SK-N-SH (cell line): ENCODE data around the gene NEMF. TPM values are rescaled to one million over a fixed set of nuclear protein-coding genes. Genes with fewer than 3 reads are reported as not detected.

Experiments
- CTCF ChIA-PET: fragments of 300-600, 350-600 bp; formaldehyde crosslinking; extraction: SDS; loops from one replicate; lab custom pipeline; 2021; lab: Yijun Ruan, JAX
- POLR2A ChIA-PET: fragments of 350-600 bp; sonication (Branson Sonifier 250); formaldehyde crosslinking; extraction: SDS; loops from one replicate; lab custom pipeline; 2020; ENCODE audit warnings: antibody characterized with exemption, inconsistent platforms; lab: Yijun Ruan, JAX
- DNase-seq: peaks from one replicate; pipeline ENCODE4 v3.0.0; 2012
- H2AFZ ChIP-seq: fragments of 200-600 bp; sonication (generic); 2 replicates; pipeline ENCODE4 v1.8.1; 2016; ENCODE audit warnings: antibody characterized with exemption, mild to moderate bottlenecking, low read depth
- H3F3A ChIP-seq: fragments of 200-600 bp; sonication (generic); replicated peaks from 2 replicates; pipeline ENCODE3; 2016; ENCODE audit warnings: antibody characterized with exemption, mild to moderate bottlenecking; ENCODE audit not compliant: insufficient read depth
- H3K27ac ChIP-seq, 2 experiments: fragments of 200-500 bp in 1 of 2; fragments of 200-600 bp in 1 of 2; sonication (Bioruptor generic) in 1 of 2; sonication (generic), shearing (Covaris generic) in 1 of 2; 2 replicates each; pipeline versions ENCODE4 v1.5.1 to v1.6.1; 2014 to 2016; ENCODE audit warnings: low read depth in 2 of 2, inconsistent platforms in 1 of 2, low read length in 1 of 2, mild to moderate bottlenecking in 1 of 2, mixed read lengths in 1 of 2
- H3K27me3 ChIP-seq: fragments of 200-600 bp; sonication (generic), shearing (Covaris generic); 2 replicates; pipeline ENCODE4 v1.6.1; 2016; ENCODE audit warnings: mixed run types; ENCODE audit not compliant: insufficient read depth
- H3K36me3 ChIP-seq, 2 experiments: fragments of 200-500 bp in 1 of 2; fragments of 200-600 bp in 1 of 2; sonication (Bioruptor generic) in 1 of 2; sonication (generic) in 1 of 2; replicated peaks in 1 of 2; 2 replicates each; pipeline versions ENCODE3 to v1.5.1; 2014 to 2016; ENCODE audit warnings: low read length in 1 of 2, mild to moderate bottlenecking in 1 of 2; ENCODE audit not compliant: insufficient read depth in 2 of 2, control insufficient read depth in 1 of 2
- H3K4me1 ChIP-seq, 2 experiments: fragments of 200-500 bp in 1 of 2; fragments of 200-600 bp in 1 of 2; sonication (Bioruptor generic) in 1 of 2; sonication (generic), shearing (Covaris generic) in 1 of 2; 2 replicates each; pipeline versions ENCODE4 v1.5.1 to v1.6.1; 2014 to 2016; ENCODE audit warnings: low read depth in 1 of 2, low read length in 1 of 2, mixed run types in 1 of 2; ENCODE audit not compliant: insufficient read depth in 2 of 2, control insufficient read depth in 1 of 2
- H3K4me2 ChIP-seq: fragments of 200-600 bp; sonication (generic), shearing (Covaris generic); 2 replicates; pipeline ENCODE4 v1.6.1; 2017; ENCODE audit warnings: mixed run types
- H3K4me3 ChIP-seq, 2 experiments: fragments of 200-500 bp in 1 of 2; fragments of 200-600 bp in 1 of 2; sonication (Bioruptor generic) in 1 of 2; sonication (generic), shearing (Covaris generic) in 1 of 2; 2 replicates each; pipeline versions ENCODE4 v1.5.1 to v1.8.1; 2014 to 2016; ENCODE audit warnings: low read depth in 2 of 2, inconsistent platforms in 1 of 2, low read length in 1 of 2, mild to moderate bottlenecking in 1 of 2, mixed read lengths in 1 of 2, moderate library complexity in 1 of 2
- H3K79me2 ChIP-seq: fragments of 200-600 bp; sonication (generic); 2 replicates; pipeline ENCODE4 v1.8.1; 2017; ENCODE audit warnings: mild to moderate bottlenecking; ENCODE audit not compliant: insufficient read depth
- H3K9ac ChIP-seq: fragments of 200-600 bp; sonication (generic); 2 replicates; pipeline ENCODE4 v1.6.1; 2017; ENCODE audit warnings: mixed run types
- H3K9me2 ChIP-seq: fragments of 200-600 bp; sonication (generic); 2 replicates; pipeline ENCODE4 v1.6.1; 2017; ENCODE audit warnings: mixed run types
- H3K9me3 ChIP-seq: fragments of 200-600 bp; sonication (generic); 2 replicates; pipeline ENCODE4 v1.6.1; 2017; ENCODE audit warnings: mixed run types, mild to moderate bottlenecking, moderate library complexity
- H4K20me1 ChIP-seq: fragments of 200-600 bp; sonication (generic); 2 replicates; pipeline ENCODE4 v1.6.1; 2017; ENCODE audit warnings: mild to moderate bottlenecking, mixed run types; ENCODE audit not compliant: insufficient read depth
- CHD2 ChIP-seq: fragments of 150-350 bp; IDR thresholded peaks from 2 replicates; pipeline ENCODE4 v1.6.1; 2018; ENCODE audit warnings: low read length; ENCODE audit not compliant: partially characterized antibody
- CTCF ChIP-seq: fragments of 200-600 bp; sonication (generic); IDR thresholded peaks from 2 replicates; pipeline ENCODE4 v1.6.1; 2017; ENCODE audit warnings: antibody characterized with exemption, mild to moderate bottlenecking, moderate library complexity
- ELF1 ChIP-seq: IDR thresholded peaks from 2 replicates; pipeline ENCODE4 v1.4.0; 2012
- FOSL2 ChIP-seq: IDR thresholded peaks from 2 replicates; pipeline ENCODE4 v1.4.0; 2012; ENCODE audit warnings: low read depth, mild to moderate bottlenecking, moderate library complexity, borderline replicate concordance
- GABPA ChIP-seq: IDR thresholded peaks from 2 replicates; pipeline ENCODE4 v1.4.0; 2012; ENCODE audit warnings: low read depth, mild to moderate bottlenecking
- IRF3 ChIP-seq: fragments of 150-350 bp; IDR thresholded peaks from 2 replicates; pipeline ENCODE4 v1.6.1; 2016; ENCODE audit warnings: mild to moderate bottlenecking, low read depth, low read length
- MAX ChIP-seq: IDR thresholded peaks from 2 replicates; pipeline ENCODE4 v1.4.0; 2012; ENCODE audit warnings: low read depth
- MEF2A ChIP-seq: IDR thresholded peaks from 2 replicates; pipeline ENCODE4 v1.4.0; 2012; ENCODE audit warnings: low read depth, borderline replicate concordance
- POLR2AphosphoS5 ChIP-seq: IDR thresholded peaks from 2 replicates; pipeline ENCODE4 v1.6.1; 2012; ENCODE audit warnings: low read depth, low read length
- RAD21 ChIP-seq: IDR thresholded peaks from 2 replicates; pipeline ENCODE4 v1.6.1; 2012; ENCODE audit warnings: mild to moderate bottlenecking, low read length
- RFX5 ChIP-seq: IDR thresholded peaks from 2 replicates; pipeline ENCODE4 v1.6.1; 2012; ENCODE audit warnings: mild to moderate bottlenecking, improper control_type of control experiment, low read length
- RXRA ChIP-seq: IDR thresholded peaks from 2 replicates; pipeline ENCODE4 v1.4.0; 2012; ENCODE audit warnings: low read depth, mild to moderate bottlenecking, borderline replicate concordance
- SIN3A ChIP-seq: IDR thresholded peaks from 2 replicates; pipeline ENCODE4 v1.6.1; 2012; ENCODE audit warnings: low read depth, mild to moderate bottlenecking, low read length, moderate library complexity, borderline replicate concordance
- SMC3 ChIP-seq: IDR thresholded peaks from 2 replicates; pipeline ENCODE4 v1.6.1; 2012; ENCODE audit warnings: low read depth, low read length, improper control_type of control experiment
- TAF1 ChIP-seq: IDR thresholded peaks from 2 replicates; pipeline ENCODE4 v1.6.1; 2012; ENCODE audit warnings: low read depth, mild to moderate bottlenecking, low read length, moderate library complexity, borderline replicate concordance
- TCF12 ChIP-seq: IDR thresholded peaks from 2 replicates; pipeline ENCODE4 v1.4.0; 2012
- USF1 ChIP-seq: IDR thresholded peaks from 2 replicates; pipeline ENCODE4 v1.4.0; 2012; ENCODE audit warnings: low read depth, borderline replicate concordance
- YY1 ChIP-seq: IDR thresholded peaks from 2 replicates; pipeline ENCODE4 v1.4.0; 2012; ENCODE audit warnings: low read depth, mild to moderate bottlenecking
- WGBS: methylation state at CpG from one replicate; pipeline ENCODE4 v1.1.6; 2017; ENCODE audit warnings: low lambda C conversion rate; 5-methylcytosine and 5-hydroxymethylcytosine counted together
- polyA plus RNA-seq, 3 experiments: library from polyadenylated mRNA; depleted of rRNA; stranded (reverse); fragments of >200 nt; gene quantifications; 2 replicates each; pipeline ENCODE4 v1.2.3, GENCODE V29; 2012

The NEMF gene
- polyA plus RNA-seq, 1 of the 3 experiments (the other 2 are of a cell fraction): 14.0 TPM

GRCh38 chr14:49786315-49786714, 66.3 kb downstream of the NEMF start:
- Histone ChIP-seq H3K27ac (peak overlapping the region in 1 of 2 experiments; percentile 10; a peak in 1 of 4 replicates), H3K9ac (no peak overlapping the region), H2AFZ (no peak overlapping the region), H3K4me3 (no peak overlapping the region), H4K20me1 (0 out of 2 replicates have a peak, but pooled peaks cover 3% of the 10 kb centered on the region), H3F3A (peaks cover 55% of the 10 kb centered on the region), H3K36me3 (peaks cover 71 to 96% of the 10 kb centered on the region in 2 experiments), H3K79me2 (peaks cover 8% of the 10 kb centered on the region; the same call in 1 of the 2 replicates), H3K9me2 (no peaks in the 10 kb centered on the region), H3K4me2 (no peak overlapping the region), H3K9me3 (no peaks in the 10 kb centered on the region), H3K27me3 (no peaks in the 10 kb centered on the region), H3K4me1 (no peaks in the 10 kb centered on the region)
- TF ChIP-seq MAX (no peak), RXRA (no peak), TCF12 (no peak), SMC3 (no peak), CHD2 (no peak), SIN3A (no peak), MEF2A (no peak), TAF1 (no peak), FOSL2 (no peak), CTCF (no peak), POLR2AphosphoS5 (no peak), RAD21 (no peak), ELF1 (no peak), IRF3 (no peak), GABPA (no peak), USF1 (no peak), YY1 (no peak), RFX5 (no peak)
- DNase-seq: no peak
- 100% methylated on average over 2 of the region's 2 CpGs for WGBS
- CTCF ChIA-PET: no interaction called here
- POLR2A ChIA-PET: no interaction called here
